ENCODE measurements around the gene ZDHHC22.

- TF ChIP-seq CTCF (IDR thresholded peaks at IDR 0.05), result no peak
- TF ChIP-seq ZFX (IDR thresholded peaks at IDR 0.05; ENCODE audit: borderline replicate concordance), result no peak
These were observed 46.0 kb upstream of the ZDHHC22 start for GRCh38 chr14:77187649-77188012.

All from 22Rv1 (cell line).